NB4 (cell line): ENCODE results near the gene RAD51B.

Experiments used
- DNase-seq: peaks from one replicate; pipeline ENCODE4 v3.0.0; 2010; ENCODE audit warnings: low read depth
- H3K4me3 ChIP-seq: one replicate; pipeline ENCODE4 v1.5.1; 2011; ENCODE audit warnings: mild to moderate bottlenecking, low read depth, low read length, moderate library complexity
- CTCF ChIP-seq: IDR thresholded peaks from one replicate; pipeline ENCODE4 v1.5.1; 2012; ENCODE audit warnings: low read depth, low read length
- MAX ChIP-seq: IDR thresholded peaks from 2 replicates; pipeline ENCODE4 v1.6.1; 2011; ENCODE audit warnings: low read depth, low read length
- MYC ChIP-seq: IDR thresholded peaks from 2 replicates; pipeline ENCODE4 v1.6.1; 2011; ENCODE audit warnings: low read depth, low read length
- POLR2A ChIP-seq: IDR thresholded peaks from 2 replicates; pipeline ENCODE4 v1.6.1; 2011; ENCODE audit warnings: mild to moderate bottlenecking; ENCODE audit not compliant: insufficient read length; ENCODE audit errors: extremely low read depth

RAD51B gene

GRCh38 chr14:68131907-68132306 lies 312.3 kb downstream of the RAD51B start:
- no peak for DNase-seq
- TF ChIP-seq MAX (no peak), MYC (no peak), CTCF (no peak), POLR2A (no peak)
- no peak overlapping the region for H3K4me3 ChIP-seq

- no peak overlapping the region for H3K4me3 ChIP-seq
- DNase-seq: no peak
- no peak for TF ChIP-seq MYC
- TF ChIP-seq CTCF: no peak
- TF ChIP-seq POLR2A: no peak
- TF ChIP-seq MAX: no peak
Observed at GRCh38 chr14:68132563-68133121, 313.1 kb downstream of the RAD51B start.

- DNase-seq: no peak
- TF ChIP-seq POLR2A (no peak), CTCF (no peak), MAX (no peak), MYC (no peak)
- no peak overlapping the region for H3K4me3 ChIP-seq
Observed at GRCh38 chr14:68133856-68134255, 314.3 kb downstream of the RAD51B start.

GRCh38 chr14:68135028-68135427 lies 315.4 kb downstream of the RAD51B start:
- no peak overlapping the region for H3K4me3 ChIP-seq
- DNase-seq: no peak
- TF ChIP-seq MYC: no peak
- no peak for TF ChIP-seq MAX
- no peak for TF ChIP-seq POLR2A
- no peak for TF ChIP-seq CTCF

GRCh38 chr14:68135566-68135965 lies 316.0 kb downstream of the RAD51B start:
- no peak overlapping the region for H3K4me3 ChIP-seq
- TF ChIP-seq POLR2A (no peak), CTCF (no peak), MAX (no peak), MYC (no peak)
- DNase-seq: no peak
